ENCODE data around the gene CC2D1A.

- TF ChIP-seq POLR2A (IDR thresholded peaks at IDR 0.05; ENCODE audit: low read depth, low read length) = no peak
- no peak for TF ChIP-seq POLR2AphosphoS5 (IDR thresholded peaks at IDR 0.05; ENCODE audit: low read depth, low read length)
- no peak for TF ChIP-seq TAF1 (IDR thresholded peaks at IDR 0.05; ENCODE audit: low read depth, low read length)
Observed at GRCh38 chr19:13946414-13946813, 40.4 kb downstream of the CC2D1A start.
